ENCODE measurements around the gene ANAPC15.

The ANAPC15 gene

DNA sequence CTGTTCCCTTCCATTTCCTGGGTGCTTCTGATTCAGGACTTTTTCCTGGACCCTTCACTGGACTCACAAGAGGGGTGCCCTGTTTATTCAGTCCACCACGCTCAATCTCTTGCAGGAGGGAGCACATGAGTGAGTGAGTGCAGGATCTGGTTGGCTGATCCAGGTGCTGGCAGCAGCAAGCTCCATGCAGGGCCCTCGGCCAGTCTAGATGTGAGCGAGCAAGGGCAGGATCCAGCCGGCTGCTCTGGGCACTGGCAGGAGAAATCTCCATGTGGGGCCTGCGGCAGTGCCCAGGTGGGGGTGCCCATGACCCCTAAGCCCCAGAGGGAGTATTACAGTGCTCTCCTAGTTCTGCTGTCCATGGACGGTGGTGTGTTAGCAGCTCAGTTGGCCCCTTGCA is 11.6 kb upstream of the ANAPC15 start:
- no peak for TF ChIP-seq ZFX (IDR thresholded peaks at IDR 0.05; ENCODE audit: borderline replicate concordance)
- TF ChIP-seq, protein P1, sequence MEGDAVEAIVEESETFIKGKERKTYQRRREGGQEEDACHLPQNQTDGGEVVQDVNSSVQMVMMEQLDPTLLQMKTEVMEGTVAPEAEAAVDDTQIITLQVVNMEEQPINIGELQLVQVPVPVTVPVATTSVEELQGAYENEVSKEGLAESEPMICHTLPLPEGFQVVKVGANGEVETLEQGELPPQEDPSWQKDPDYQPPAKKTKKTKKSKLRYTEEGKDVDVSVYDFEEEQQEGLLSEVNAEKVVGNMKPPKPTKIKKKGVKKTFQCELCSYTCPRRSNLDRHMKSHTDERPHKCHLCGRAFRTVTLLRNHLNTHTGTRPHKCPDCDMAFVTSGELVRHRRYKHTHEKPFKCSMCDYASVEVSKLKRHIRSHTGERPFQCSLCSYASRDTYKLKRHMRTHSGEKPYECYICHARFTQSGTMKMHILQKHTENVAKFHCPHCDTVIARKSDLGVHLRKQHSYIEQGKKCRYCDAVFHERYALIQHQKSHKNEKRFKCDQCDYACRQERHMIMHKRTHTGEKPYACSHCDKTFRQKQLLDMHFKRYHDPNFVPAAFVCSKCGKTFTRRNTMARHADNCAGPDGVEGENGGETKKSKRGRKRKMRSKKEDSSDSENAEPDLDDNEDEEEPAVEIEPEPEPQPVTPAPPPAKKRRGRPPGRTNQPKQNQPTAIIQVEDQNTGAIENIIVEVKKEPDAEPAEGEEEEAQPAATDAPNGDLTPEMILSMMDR (IDR thresholded peaks at IDR 0.05): no peak
- H3K27ac ChIP-seq: no peak overlapping the region

DNA sequence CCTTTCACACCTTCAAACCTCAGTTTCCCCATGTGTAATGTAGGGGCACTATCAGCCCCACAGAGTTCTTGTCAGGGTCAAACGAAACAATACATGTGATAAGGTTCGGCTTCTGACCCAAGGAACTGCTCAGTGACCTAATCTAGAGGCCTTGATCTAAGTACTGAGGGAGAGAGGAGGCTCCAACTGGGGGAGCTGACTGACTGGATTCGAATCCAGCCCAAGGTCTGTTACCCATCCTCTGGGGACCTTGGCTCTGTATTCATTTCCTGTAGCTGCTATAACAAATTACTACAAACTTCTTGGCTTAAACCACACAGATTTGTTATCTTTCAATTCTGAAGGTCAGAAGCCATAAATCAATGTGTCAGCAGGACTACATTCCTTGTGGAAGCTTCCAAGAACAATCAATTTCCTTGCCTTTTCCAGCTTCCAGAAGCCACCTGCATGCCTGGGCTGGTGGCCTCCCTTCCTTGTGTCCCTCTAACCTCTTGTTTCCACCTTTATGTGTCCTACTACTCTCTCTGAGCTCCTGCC is 10.7 kb upstream of the ANAPC15 start:
- no peak overlapping the region for H3K27ac ChIP-seq
- TF ChIP-seq, protein P1 (IDR thresholded peaks at IDR 0.05): no peak
- TF ChIP-seq ZFX (IDR thresholded peaks at IDR 0.05; ENCODE audit: borderline replicate concordance): no peak

DNA sequence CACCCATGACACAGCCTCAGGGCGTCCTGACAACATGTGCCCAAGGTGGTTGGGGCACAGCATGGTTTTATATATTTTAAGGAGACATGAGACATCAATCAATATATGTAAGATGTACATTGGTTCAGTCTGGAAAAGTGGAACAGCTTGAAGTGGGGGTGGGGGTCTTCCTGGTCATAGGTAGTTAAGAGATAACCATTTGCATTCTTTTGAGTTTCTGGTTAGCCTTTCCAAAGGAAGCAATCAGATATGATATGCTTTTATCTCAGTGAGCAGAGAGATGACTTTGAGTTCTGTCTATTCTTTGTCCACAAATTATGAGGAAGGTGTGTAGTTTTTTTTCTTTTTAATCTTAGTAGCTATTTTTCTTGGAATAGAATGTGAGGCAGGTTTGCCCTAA is 10.1 kb upstream of the ANAPC15 start:
- TF ChIP-seq, protein P1 (IDR thresholded peaks at IDR 0.05): no peak
- no peak for TF ChIP-seq ZFX (IDR thresholded peaks at IDR 0.05; ENCODE audit: borderline replicate concordance)
- no peak overlapping the region for H3K27ac ChIP-seq

DNA sequence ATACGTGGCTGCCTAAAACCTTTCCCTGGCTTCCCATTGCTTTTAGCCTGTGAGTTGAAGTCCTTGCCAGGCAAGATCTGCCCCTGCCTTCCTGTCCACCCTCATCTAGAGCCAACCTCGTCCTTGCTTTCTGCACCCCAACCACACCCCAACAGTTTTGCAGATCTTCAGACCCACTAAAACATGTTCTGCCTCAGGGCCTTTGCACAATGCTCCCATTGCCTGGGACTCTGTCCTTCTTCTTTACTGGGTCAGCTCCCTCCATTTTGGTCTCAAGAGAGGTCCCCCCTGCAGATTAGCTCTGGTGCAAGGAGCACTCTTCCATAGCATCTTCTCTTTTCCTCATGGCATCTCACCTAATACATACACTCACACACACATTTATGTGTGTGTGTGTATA is 8.4 kb upstream of the ANAPC15 start:
- no peak overlapping the region for H3K27ac ChIP-seq
- TF ChIP-seq, protein P1 (IDR thresholded peaks at IDR 0.05): no peak
- no peak for TF ChIP-seq ZFX (IDR thresholded peaks at IDR 0.05; ENCODE audit: borderline replicate concordance)

DNA sequence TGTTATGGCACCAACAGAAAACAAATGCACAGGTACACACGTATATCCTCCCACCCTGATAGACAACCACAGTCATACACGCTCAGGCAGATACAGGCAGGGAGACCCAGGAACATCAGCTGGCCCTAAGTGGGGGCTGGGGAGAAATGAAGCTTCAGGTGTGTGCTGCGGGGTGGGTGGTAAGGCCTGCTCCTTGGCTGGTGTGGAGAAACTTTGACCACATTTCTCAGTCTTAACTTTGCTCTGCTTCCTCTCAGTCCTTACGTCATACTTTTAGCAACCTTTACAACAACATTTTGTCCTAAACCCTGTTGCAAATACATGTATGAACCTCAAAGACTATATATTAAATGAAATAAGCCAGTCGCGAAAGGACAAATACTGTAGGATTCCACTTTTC is 6.7 kb upstream of the ANAPC15 start:
- H3K27ac ChIP-seq: no peak overlapping the region
- TF ChIP-seq ZFX (IDR thresholded peaks at IDR 0.05; ENCODE audit: borderline replicate concordance): no peak
- TF ChIP-seq, protein P1 (IDR thresholded peaks at IDR 0.05): no peak

DNA sequence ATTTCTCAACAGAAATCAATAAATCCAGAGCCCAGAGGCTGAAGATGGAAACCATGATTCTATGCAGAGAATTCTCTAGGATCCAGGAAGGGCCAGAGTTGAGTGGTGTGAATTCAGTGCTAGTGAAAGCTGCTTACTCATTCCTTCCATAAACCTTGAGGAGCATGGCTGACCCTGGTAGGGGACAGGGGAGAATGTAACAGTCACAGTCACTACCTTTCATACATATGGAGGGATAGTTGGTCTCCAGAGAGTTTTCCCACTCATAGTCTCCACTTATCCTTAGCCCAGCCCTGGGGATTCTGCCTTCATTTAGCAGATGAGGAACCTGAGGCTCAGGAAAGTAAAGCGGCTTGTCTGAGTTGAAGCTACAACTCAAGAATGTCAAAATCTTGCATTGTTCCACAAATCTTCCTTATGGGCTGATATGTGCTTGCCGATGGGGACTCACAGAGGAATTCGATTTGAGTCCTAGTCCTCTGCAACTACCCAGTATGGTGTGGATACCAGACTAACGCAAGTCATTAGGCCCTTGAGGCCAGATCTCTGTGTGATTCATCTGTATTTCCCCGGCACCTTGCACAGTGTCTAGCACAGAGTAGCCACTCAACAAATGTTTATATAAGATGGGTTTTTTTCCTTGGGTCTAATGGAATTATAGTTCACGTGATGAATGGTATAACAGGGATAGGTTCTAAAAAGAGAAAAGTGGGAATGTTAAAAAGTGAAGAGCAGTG is 3.7 kb upstream of the ANAPC15 start:
- TF ChIP-seq, protein P1 (IDR thresholded peaks at IDR 0.05): no peak
- TF ChIP-seq ZFX (IDR thresholded peaks at IDR 0.05; ENCODE audit: borderline replicate concordance): no peak
- no peak overlapping the region for H3K27ac ChIP-seq

DNA sequence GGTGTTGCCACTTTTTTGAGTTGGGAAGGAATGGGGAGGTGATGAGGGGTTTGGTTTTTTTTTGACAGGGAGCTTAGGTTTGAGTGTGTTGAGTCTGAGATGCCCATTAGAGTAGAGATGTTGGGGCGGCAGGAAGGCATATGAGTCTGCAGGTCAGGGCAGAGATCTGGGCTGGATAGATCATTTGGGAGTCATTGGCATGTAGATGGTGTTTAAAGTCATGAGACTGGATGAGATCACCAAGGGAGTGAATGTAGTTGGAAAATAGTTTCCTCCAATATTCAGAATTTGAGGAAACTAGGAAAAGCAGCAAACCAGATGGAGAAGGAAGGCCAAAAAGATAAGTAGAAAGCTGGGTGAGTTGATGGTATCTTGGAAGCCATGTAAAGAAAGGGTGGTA is 2.1 kb upstream of the ANAPC15 start:
- no peak overlapping the region for H3K27ac ChIP-seq
- TF ChIP-seq ZFX (IDR thresholded peaks at IDR 0.05; ENCODE audit: borderline replicate concordance): no peak
- TF ChIP-seq, protein P1 (IDR thresholded peaks at IDR 0.05): no peak

Measured in 22Rv1 (cell line).